Stimulated activated CD8-positive, alpha-beta memory T cell treated with anti-CD3 and anti-CD28 coated beads, Interleukin-12 subunit alpha, Interleukin-12 subunit beta, amount 100 ng/mL, for 1 hour (primary cell): ENCODE measurements around the gene PMEPA1.

Experiments used
- DNase-seq: peaks from one replicate; pipeline ENCODE4 v3.0.0-alpha.2; 2020; ENCODE audit warnings: low read depth

Gene PMEPA1

GRCh38 chr20:57693002-57693582 lies 16.7 kb downstream of the PMEPA1 start:
- no peak for DNase-seq

GRCh38 chr20:57692393-57692792 lies 17.4 kb downstream of the PMEPA1 start:
- no peak for DNase-seq

- DNase-seq: no peak
Measured at GRCh38 chr20:57691699-57692098, 18.1 kb downstream of the PMEPA1 start.

GRCh38 chr20:57690525-57690924 lies 19.3 kb downstream of the PMEPA1 start:
- DNase-seq: no peak

- DNase-seq: no peak
Measured at GRCh38 chr20:57689745-57690481, 19.9 kb downstream of the PMEPA1 start.

- no peak for DNase-seq
Measured at GRCh38 chr20:57688864-57689263, 21.0 kb downstream of the PMEPA1 start.

GRCh38 chr20:57688295-57688694 lies 21.5 kb downstream of the PMEPA1 start:
- DNase-seq: no peak

GRCh38 chr20:57686931-57687652 lies 22.7 kb downstream of the PMEPA1 start:
- DNase-seq: no peak

GRCh38 chr20:57685146-57685758 lies 24.6 kb downstream of the PMEPA1 start:
- no peak for DNase-seq

GRCh38 chr20:57684808-57685140 lies 25.0 kb downstream of the PMEPA1 start:
- DNase-seq: no peak

- no peak for DNase-seq
Measured at GRCh38 chr20:57683881-57684807, 25.7 kb downstream of the PMEPA1 start.

GRCh38 chr20:57683287-57683686 lies 26.5 kb downstream of the PMEPA1 start:
- DNase-seq: no peak

- DNase-seq: no peak
Measured at GRCh38 chr20:57682184-57683101, 27.4 kb downstream of the PMEPA1 start.

- DNase-seq: peak; percentile 27
Measured at GRCh38 chr20:57680934-57681914, 28.6 kb downstream of the PMEPA1 start.

GRCh38 chr20:57680131-57680716 lies 29.6 kb downstream of the PMEPA1 start:
- DNase-seq: no peak

GRCh38 chr20:57679113-57679512 lies 30.7 kb downstream of the PMEPA1 start:
- DNase-seq: no peak

GRCh38 chr20:57678340-57678739 lies 31.5 kb downstream of the PMEPA1 start:
- no peak for DNase-seq

- DNase-seq: no peak
Measured at GRCh38 chr20:57677584-57677982, 32.2 kb downstream of the PMEPA1 start.
